Keratinocyte (primary cell): ENCODE results near the gene PTCD2.

ENCODE experiments used
- EZH2 ChIP-seq: IDR thresholded peaks from one replicate; pipeline ENCODE4 v1.6.1; 2012; ENCODE audit warnings: inconsistent platforms, mild to moderate bottlenecking, low read length, moderate library complexity
- TF ChIP-seq, protein P1 (sequence below), 3 experiments: IDR thresholded peaks in 1 of 3; conservative IDR thresholded peaks in 1 of 3; optimal IDR thresholded peaks in 1 of 3; 2 replicates in 2 of 3; 3 replicates in 1 of 3; pipeline versions ENCODE3 to v1.5.1; 2011; ENCODE audit warnings: low read length in 3 of 3, mild to moderate bottlenecking in 3 of 3, moderate library complexity in 2 of 3, control low read depth in 1 of 3, inconsistent platforms in 1 of 3; ENCODE audit not compliant: insufficient read depth in 2 of 3; ENCODE audit errors: extremely low read depth in 1 of 3

DNA sequence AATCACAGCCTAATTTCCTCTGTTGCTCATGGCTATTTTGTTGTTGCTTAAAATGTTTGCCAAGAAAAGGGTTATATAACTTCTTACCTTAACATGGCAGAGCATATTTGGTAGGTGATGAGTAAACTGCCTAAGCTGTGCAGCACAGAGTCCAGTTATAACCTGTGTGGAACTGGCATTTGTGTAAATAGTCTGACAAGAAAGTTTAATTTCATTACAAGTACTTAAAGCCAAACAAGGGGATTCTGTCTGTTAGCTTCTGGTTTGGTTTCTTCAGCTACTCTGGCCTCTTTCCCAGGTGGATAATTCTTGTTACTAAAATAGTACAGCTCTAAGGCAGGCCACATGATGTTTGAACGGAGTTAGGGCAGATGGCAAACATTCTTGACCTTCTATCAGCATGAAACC lies 72.2 kb downstream of the PTCD2 start:
- TF ChIP-seq EZH2, result no peak
- TF ChIP-seq, protein P1, sequence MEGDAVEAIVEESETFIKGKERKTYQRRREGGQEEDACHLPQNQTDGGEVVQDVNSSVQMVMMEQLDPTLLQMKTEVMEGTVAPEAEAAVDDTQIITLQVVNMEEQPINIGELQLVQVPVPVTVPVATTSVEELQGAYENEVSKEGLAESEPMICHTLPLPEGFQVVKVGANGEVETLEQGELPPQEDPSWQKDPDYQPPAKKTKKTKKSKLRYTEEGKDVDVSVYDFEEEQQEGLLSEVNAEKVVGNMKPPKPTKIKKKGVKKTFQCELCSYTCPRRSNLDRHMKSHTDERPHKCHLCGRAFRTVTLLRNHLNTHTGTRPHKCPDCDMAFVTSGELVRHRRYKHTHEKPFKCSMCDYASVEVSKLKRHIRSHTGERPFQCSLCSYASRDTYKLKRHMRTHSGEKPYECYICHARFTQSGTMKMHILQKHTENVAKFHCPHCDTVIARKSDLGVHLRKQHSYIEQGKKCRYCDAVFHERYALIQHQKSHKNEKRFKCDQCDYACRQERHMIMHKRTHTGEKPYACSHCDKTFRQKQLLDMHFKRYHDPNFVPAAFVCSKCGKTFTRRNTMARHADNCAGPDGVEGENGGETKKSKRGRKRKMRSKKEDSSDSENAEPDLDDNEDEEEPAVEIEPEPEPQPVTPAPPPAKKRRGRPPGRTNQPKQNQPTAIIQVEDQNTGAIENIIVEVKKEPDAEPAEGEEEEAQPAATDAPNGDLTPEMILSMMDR (optimal IDR thresholded peaks at IDR 0.05 in 1 of 3, IDR thresholded peaks at IDR 0.05 in 1 of 3, conservative IDR thresholded peaks at IDR 0.05 in 1 of 3; ENCODE audit: extremely low read depth in 1 of 3, insufficient read depth in 2 of 3, low read length in 3 of 3), result no peak
